Tibial artery (tissue), 4 donors: ENCODE data around the gene RTL10.

Experiments
- DNase-seq, 2 donors: peaks; one replicate each; pipeline ENCODE4 v3.0.0-alpha.2; 2019
- H3K27ac ChIP-seq, 2 donors: fragments of 200-600 bp; sonication (generic) in 1 of 2; 1 replicate in 1 of 2; 2 replicates in 1 of 2; pipeline ENCODE4 v1.5.1; 2018 to 2019; ENCODE audit warnings: mild to moderate bottlenecking in 1 of 2
- H3K27me3 ChIP-seq, 2 donors: fragments of 200-600 bp; sonication (generic) in 1 of 2; one replicate each; pipeline versions ENCODE4 v1.5.1 to v1.6.0; 2016 to 2019
- H3K36me3 ChIP-seq, 3 donors: fragments of 200-600 bp; sonication (generic) in 2 of 3; one replicate each; pipeline ENCODE4 v1.5.1; 2016 to 2019; ENCODE audit warnings: mild to moderate bottlenecking in 2 of 3
- H3K4me1 ChIP-seq, 4 donors: fragments of 200-600 bp; sonication (generic) in 2 of 4; 1 replicate in 3 of 4; 2 replicates in 1 of 4; pipeline ENCODE4 v1.5.1; 2016 to 2019
- H3K4me3 ChIP-seq, 2 donors: fragments of 200-600 bp; sonication (generic) in 1 of 2; 1 replicate in 1 of 2; 2 replicates in 1 of 2; pipeline ENCODE4 v1.5.1; 2018 to 2019; ENCODE audit warnings: mild to moderate bottlenecking in 2 of 2
- H3K9me3 ChIP-seq, 3 donors: fragments of 200-600 bp; sonication (generic) in 1 of 3; one replicate each; pipeline ENCODE4 v1.5.1; 2016 to 2019
- CTCF ChIP-seq, 2 experiments: fragments of 200-600 bp in 1 of 2; fragments of 450-650 bp in 1 of 2; IDR thresholded peaks; one replicate each; pipeline ENCODE4 v1.5.1; 2017 to 2019; ENCODE audit warnings: antibody characterized with exemption in 2 of 2, mild to moderate bottlenecking in 1 of 2, moderate library complexity in 1 of 2
- intact Hi-C: fragments of 100-400 bp; cut with DNase I; formaldehyde crosslinking; loops from one replicate; pipeline ENCODE4 v1.15.0; 2023; ENCODE audit warnings: low total_unique reads

Gene RTL10

GRCh38 chr22:19875531-19876313 lies 21.0 kb upstream of the RTL10 start:
- H3K36me3 ChIP-seq, result peaks cover 0 to 52% (median 18%) of the 10 kb centered on the region in 3 donors
- no peak overlapping the region for H3K4me3 ChIP-seq
- no peaks in the 10 kb centered on the region for H3K27me3 ChIP-seq
- peaks cover 0 to 21% (median 15%) of the 10 kb centered on the region in 4 donors for H3K4me1 ChIP-seq
- intact Hi-C loops, result no loop called here
- no peak for TF ChIP-seq CTCF (IDR thresholded peaks at IDR 0.05)
- peak overlapping the region in 1 of 2 donors; percentile 11 for H3K27ac ChIP-seq
- no peaks in the 10 kb centered on the region for H3K9me3 ChIP-seq
- peak; percentile 21 to 65 for DNase-seq

- TF ChIP-seq CTCF (IDR thresholded peaks at IDR 0.05), result no peak
- Histone ChIP-seq H3K27me3 (no peaks in the 10 kb centered on the region), H3K4me3 (no peak overlapping the region), H3K4me1 (peaks cover 0 to 20% (median 10%) of the 10 kb centered on the region in 4 donors), H3K9me3 (no peaks in the 10 kb centered on the region), H3K27ac (peak overlapping the region in 1 of 2 donors; percentile 11), H3K36me3 (peaks cover 0 to 49% (median 18%) of the 10 kb centered on the region in 3 donors)
- intact Hi-C loops, result no loop called here
- no peak for DNase-seq
These were observed 20.4 kb upstream of the RTL10 start for GRCh38 chr22:19875061-19875530.

- Histone ChIP-seq H3K36me3 (peaks cover 0 to 42% (median 18%) of the 10 kb centered on the region in 3 donors), H3K4me3 (no peak overlapping the region), H3K27me3 (no peaks in the 10 kb centered on the region), H3K9me3 (no peaks in the 10 kb centered on the region), H3K4me1 (peaks cover 0 to 20% (median 10%) of the 10 kb centered on the region in 4 donors), H3K27ac (no peak overlapping the region)
- intact Hi-C loops, result no loop called here
- TF ChIP-seq CTCF (IDR thresholded peaks at IDR 0.05), result no peak
- DNase-seq, result peak; percentile 23 to 67
These were observed 19.8 kb upstream of the RTL10 start for GRCh38 chr22:19874307-19875060.

GRCh38 chr22:19873960-19874306 lies 19.3 kb upstream of the RTL10 start:
- TF ChIP-seq CTCF (IDR thresholded peaks at IDR 0.05), result no peak
- Histone ChIP-seq H3K27me3 (no peaks in the 10 kb centered on the region), H3K36me3 (peaks cover 0 to 37% (median 18%) of the 10 kb centered on the region in 3 donors), H3K9me3 (no peaks in the 10 kb centered on the region), H3K4me1 (peaks cover 0 to 20% (median 10%) of the 10 kb centered on the region in 4 donors), H3K4me3 (no peak overlapping the region), H3K27ac (no peak overlapping the region)
- intact Hi-C loops, result no loop called here
- DNase-seq, result peak; percentile 14 to 57

- no peaks in the 10 kb centered on the region for H3K9me3 ChIP-seq
- H3K36me3 ChIP-seq, result peaks cover 0 to 31% (median 18%) of the 10 kb centered on the region in 3 donors
- H3K27me3 ChIP-seq, result no peaks in the 10 kb centered on the region
- no peak overlapping the region for H3K27ac ChIP-seq
- intact Hi-C loops, result no loop called here
- H3K4me3 ChIP-seq, result no peak overlapping the region
- DNase-seq, result peak; percentile 15 to 45
- no peak for TF ChIP-seq CTCF (IDR thresholded peaks at IDR 0.05)
- H3K4me1 ChIP-seq, result peaks cover 0 to 20% (median 10%) of the 10 kb centered on the region in 4 donors
These were observed 18.7 kb upstream of the RTL10 start for GRCh38 chr22:19873138-19873959.
